Naive B cell (primary cell): ENCODE results near the gene KRTAP5-10. TPM values are rescaled to one million over a fixed set of nuclear protein-coding genes. Genes with fewer than 3 reads are reported as not detected.
"Not testable (repeated sequence)": the region's sequence is repeated elsewhere in the genome, so short reads cannot be mapped to it uniquely, and the experiment has no call there.

Experiments
- ATAC-seq, 2 donors: fragments of 150-1000 bp; cut with Tn5 transposase; 2 replicates each; pipeline ENCODE4 v1.10.0; 2021; ENCODE audit warnings: low read depth in 2 of 2, mild to moderate bottlenecking in 2 of 2, moderate library complexity in 2 of 2
- DNase-seq: peaks from one replicate; pipeline ENCODE4 v3.0.0; 2022
- H3K27ac Mint-ChIP-seq, 6 donors: one replicate each; pipeline ENCODE4 v1.8.0; 2020 to 2022; ENCODE audit warnings: mild to moderate bottlenecking in 6 of 6, mixed read lengths in 6 of 6, moderate library complexity in 5 of 6, inconsistent platforms in 2 of 6
- H3K27me3 Mint-ChIP-seq, 3 donors: one replicate each; pipeline ENCODE4 v1.8.0; 2021 to 2022; ENCODE audit warnings: mixed read lengths in 3 of 3, mild to moderate bottlenecking in 1 of 3
- H3K36me3 Mint-ChIP-seq, 2 donors: one replicate each; pipeline ENCODE4 v1.8.0; 2020 to 2022; ENCODE audit warnings: mixed read lengths in 2 of 2, inconsistent platforms in 1 of 2, mild to moderate bottlenecking in 1 of 2
- H3K4me1 Mint-ChIP-seq, 3 donors: one replicate each; pipeline ENCODE4 v1.8.0; 2020 to 2022; ENCODE audit warnings: mixed read lengths in 3 of 3, inconsistent platforms in 1 of 3, mild to moderate bottlenecking in 1 of 3, moderate library complexity in 1 of 3
- H3K4me3 Mint-ChIP-seq, 8 donors: one replicate each; pipeline ENCODE4 v1.8.0; 2020 to 2022; ENCODE audit warnings: mild to moderate bottlenecking in 8 of 8, mixed read lengths in 8 of 8, moderate library complexity in 8 of 8, inconsistent platforms in 2 of 8
- H3K9me3 Mint-ChIP-seq, 7 donors: one replicate each; pipeline ENCODE4 v1.8.0; 2020 to 2022; ENCODE audit warnings: mixed read lengths in 7 of 7, mild to moderate bottlenecking in 5 of 7, inconsistent platforms in 2 of 7, moderate library complexity in 1 of 7
- polyA plus RNA-seq, 6 donors: library from polyadenylated mRNA; unstranded; fragments of 300-500 nt; fragmentation: Illumina TruSeq; gene quantifications; one replicate each; pipeline ENCODE4 v1.2.3, GENCODE V29; 2021; ENCODE audit warnings: low read depth in 6 of 6

The KRTAP5-10 gene
- polyA plus RNA-seq, 6 donors from 2014 or later: not detected

GRCh38 chr11:71548120-71548519 lies 17.2 kb upstream of the KRTAP5-10 start, which contains the start of gene KRTAP5-9:
KRTAP5-9 (plus strand) TSS chr11:71548420; CDS start chr11:71548658, 238 bp downstream.
- peak within 1 kb of the TSS in 1 of 6 donors; percentile 43 for H3K27ac Mint-ChIP-seq
- peaks cover 0 to 7% (median 3%) of the 10 kb centered on the region in 7 donors for H3K9me3 Mint-ChIP-seq
- H3K4me1 Mint-ChIP-seq: peaks cover 19 to 32% (median 31%) of the 10 kb centered on the region in 3 donors
- H3K4me3 Mint-ChIP-seq: peak within 1 kb of the TSS in 1 of 8 donors; percentile 3
- peaks cover 5 to 11% of the 10 kb centered on the region in 2 donors for H3K36me3 Mint-ChIP-seq
- peaks cover 6 to 24% (median 18%) of the 10 kb centered on the region in 3 donors for H3K27me3 Mint-ChIP-seq
- DNase-seq (no peak), ATAC-seq (no peak)

GRCh38 chr11:71548716-71549151 lies 16.6 kb upstream of the KRTAP5-10 start:
- Mint-ChIP-seq H3K4me3 (peak overlapping the region in 1 of 8 donors; percentile 3), H3K4me1 (peaks cover 13 to 25% (median 25%) of the 10 kb centered on the region in 3 donors), H3K27me3 (peaks cover 6 to 24% (median 18%) of the 10 kb centered on the region in 3 donors), H3K9me3 (peaks cover 0 to 7% (median 4%) of the 10 kb centered on the region in 7 donors), H3K27ac (peak overlapping the region in 1 of 6 donors; percentile 43), H3K36me3 (peaks cover 5 to 11% of the 10 kb centered on the region in 2 donors)
- DNase-seq (no peak), ATAC-seq (no peak)

DNA sequence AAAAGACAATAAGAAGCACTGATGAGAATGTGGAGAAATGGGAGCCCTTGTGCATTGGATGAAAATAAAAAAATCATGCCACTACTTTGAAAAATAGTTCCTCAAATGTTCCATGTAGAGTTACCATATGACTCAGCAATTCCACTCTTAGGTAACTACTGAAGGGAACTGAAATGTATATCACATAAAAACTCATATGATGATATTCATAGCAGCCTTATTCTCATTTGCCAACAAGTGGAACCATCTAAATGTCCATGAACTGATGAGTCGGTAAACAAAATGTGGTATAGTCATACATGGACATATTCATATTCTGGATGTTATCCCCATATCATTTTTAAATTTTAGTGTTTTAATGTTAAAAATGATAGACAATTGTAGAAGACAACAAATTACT lies 13.7 kb upstream of the KRTAP5-10 start:
- Mint-ChIP-seq H3K4me3 (no peak overlapping the region), H3K9me3 (peaks cover 0 to 2% (median 0%) of the 10 kb centered on the region in 7 donors), H3K27me3 (peaks cover 15 to 32% (median 24%) of the 10 kb centered on the region in 3 donors), H3K27ac (no peak overlapping the region), H3K4me1 (peaks cover 7 to 16% (median 14%) of the 10 kb centered on the region in 3 donors), H3K36me3 (peaks cover 0 to 1% of the 10 kb centered on the region in 2 donors)
- DNase-seq: no peak
- no peak for ATAC-seq

DNA sequence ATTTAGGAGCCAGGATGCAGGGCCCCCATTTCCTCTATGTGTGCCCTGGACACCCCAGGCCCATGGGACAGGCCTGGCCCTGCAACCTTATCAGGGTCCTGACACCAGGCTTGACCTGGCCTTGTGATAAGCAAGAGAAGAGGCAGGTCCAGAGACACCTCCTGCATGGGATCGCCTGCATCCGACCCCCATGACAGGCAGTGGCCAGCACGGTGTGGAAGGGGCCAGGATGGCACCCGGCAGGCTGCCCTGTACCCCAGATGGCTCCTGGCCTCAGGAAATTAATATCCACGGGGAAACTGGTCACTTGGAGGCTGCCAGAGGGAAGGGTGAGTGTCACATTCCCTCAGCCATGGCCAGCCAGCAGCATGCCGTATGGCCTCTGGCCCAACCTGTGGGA lies 10.4 kb upstream of the KRTAP5-10 start:
- Mint-ChIP-seq H3K27me3 (peaks cover 9 to 19% (median 17%) of the 10 kb centered on the region in 3 donors), H3K27ac (no peak overlapping the region), H3K36me3 (no peaks in the 10 kb centered on the region), H3K4me1 (peaks cover 3 to 9% (median 7%) of the 10 kb centered on the region in 3 donors), H3K9me3 (peaks cover 0 to 3% (median 0%) of the 10 kb centered on the region in 7 donors), H3K4me3 (no peak overlapping the region)
- DNase-seq: no peak
- ATAC-seq: no peak

GRCh38 chr11:71555508-71555907 lies 9.9 kb upstream of the KRTAP5-10 start:
- DNase-seq (no peak), ATAC-seq (no peak)
- peaks cover 9 to 19% (median 17%) of the 10 kb centered on the region in 3 donors for H3K27me3 Mint-ChIP-seq
- peaks cover 0 to 4% (median 2%) of the 10 kb centered on the region in 3 donors for H3K4me1 Mint-ChIP-seq
- H3K27ac Mint-ChIP-seq: no peak overlapping the region
- H3K4me3 Mint-ChIP-seq: no peak overlapping the region
- peaks cover 0 to 7% (median 2%) of the 10 kb centered on the region in 7 donors for H3K9me3 Mint-ChIP-seq
- no peaks in the 10 kb centered on the region for H3K36me3 Mint-ChIP-seq

- Mint-ChIP-seq H3K36me3 (peaks cover 0 to 1% of the 10 kb centered on the region in 2 donors), H3K4me1 (peaks cover 0 to 2% (median 0%) of the 10 kb centered on the region in 3 donors), H3K27me3 (peaks cover 11 to 23% (median 20%) of the 10 kb centered on the region in 3 donors), H3K9me3 (peaks cover 0 to 12% (median 2%) of the 10 kb centered on the region in 7 donors), H3K4me3 (no peak overlapping the region), H3K27ac (no peak overlapping the region)
- no peak for ATAC-seq
- DNase-seq: no peak
These were observed 9.3 kb upstream of the KRTAP5-10 start for GRCh38 chr11:71556018-71556417.

DNA sequence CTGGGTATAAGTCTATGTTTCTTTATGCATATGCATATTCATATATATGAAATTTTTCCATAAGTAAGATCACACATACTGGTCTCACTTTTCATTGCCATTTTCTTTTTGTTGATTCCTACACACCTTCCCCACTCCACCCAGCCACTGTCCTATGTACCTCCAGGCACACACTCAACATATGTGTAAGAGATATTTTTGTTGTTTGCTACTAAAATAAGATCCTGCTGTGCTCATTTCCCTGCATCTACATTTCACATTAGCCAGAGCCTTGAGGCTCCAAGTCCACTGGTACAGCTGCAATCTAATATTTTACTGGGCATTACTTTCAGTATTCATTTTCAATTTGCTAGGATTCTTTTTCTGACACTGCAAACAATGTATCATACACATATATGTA lies 8.1 kb upstream of the KRTAP5-10 start:
- H3K9me3 Mint-ChIP-seq: peaks cover 0 to 17% (median 2%) of the 10 kb centered on the region in 7 donors
- H3K27me3 Mint-ChIP-seq: peaks cover 19 to 30% (median 25%) of the 10 kb centered on the region in 3 donors
- H3K4me1 Mint-ChIP-seq: no peaks in the 10 kb centered on the region
- H3K36me3 Mint-ChIP-seq: peaks cover 0 to 7% of the 10 kb centered on the region in 2 donors
- no peak for DNase-seq
- no peak overlapping the region for H3K4me3 Mint-ChIP-seq
- ATAC-seq: no peak
- no peak overlapping the region for H3K27ac Mint-ChIP-seq

DNA sequence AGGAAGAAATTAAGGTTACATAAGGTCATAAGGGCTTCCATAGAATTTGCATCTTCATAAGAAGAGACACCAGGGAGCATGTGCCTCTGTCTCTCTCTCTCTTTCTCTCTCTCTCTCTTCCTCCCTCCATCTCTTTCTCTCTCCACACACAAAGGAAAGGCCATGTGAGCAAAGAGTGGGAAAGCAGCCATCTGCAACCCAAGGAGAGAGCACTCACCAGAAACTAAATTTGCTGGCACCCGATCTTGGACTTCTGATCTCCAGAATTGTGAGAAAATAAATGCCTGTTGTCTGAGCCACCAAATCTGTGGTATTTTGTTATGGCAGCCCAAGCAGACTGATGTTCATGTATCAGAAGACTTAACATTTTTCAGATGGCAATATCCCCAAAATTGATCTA lies 6.4 kb upstream of the KRTAP5-10 start:
- H3K4me3 Mint-ChIP-seq: peak overlapping the region in 1 of 8 donors; percentile 31

GRCh38 chr11:71562120-71562519 lies 3.2 kb upstream of the KRTAP5-10 start:
- H3K4me1 Mint-ChIP-seq: no peaks in the 10 kb centered on the region
- H3K27me3 Mint-ChIP-seq: peaks cover 27 to 55% (median 44%) of the 10 kb centered on the region in 3 donors
- peaks cover 0 to 17% (median 1%) of the 10 kb centered on the region in 7 donors for H3K9me3 Mint-ChIP-seq
- ATAC-seq (no peak), DNase-seq (no peak)
- no peak overlapping the region for H3K4me3 Mint-ChIP-seq
- H3K27ac Mint-ChIP-seq: no peak overlapping the region
- peaks cover 0 to 7% of the 10 kb centered on the region in 2 donors for H3K36me3 Mint-ChIP-seq

More for the DNA sequence above, 6.4 kb upstream of the KRTAP5-10 start:
- DNase-seq: no peak
- peaks cover 0 to 17% (median 1%) of the 10 kb centered on the region in 7 donors for H3K9me3 Mint-ChIP-seq
- no peak for ATAC-seq
- no peak overlapping the region for H3K27ac Mint-ChIP-seq
- peaks cover 30 to 41% (median 36%) of the 10 kb centered on the region in 3 donors for H3K27me3 Mint-ChIP-seq
- peaks cover 0 to 7% of the 10 kb centered on the region in 2 donors for H3K36me3 Mint-ChIP-seq
- H3K4me1 Mint-ChIP-seq: no peaks in the 10 kb centered on the region

DNA sequence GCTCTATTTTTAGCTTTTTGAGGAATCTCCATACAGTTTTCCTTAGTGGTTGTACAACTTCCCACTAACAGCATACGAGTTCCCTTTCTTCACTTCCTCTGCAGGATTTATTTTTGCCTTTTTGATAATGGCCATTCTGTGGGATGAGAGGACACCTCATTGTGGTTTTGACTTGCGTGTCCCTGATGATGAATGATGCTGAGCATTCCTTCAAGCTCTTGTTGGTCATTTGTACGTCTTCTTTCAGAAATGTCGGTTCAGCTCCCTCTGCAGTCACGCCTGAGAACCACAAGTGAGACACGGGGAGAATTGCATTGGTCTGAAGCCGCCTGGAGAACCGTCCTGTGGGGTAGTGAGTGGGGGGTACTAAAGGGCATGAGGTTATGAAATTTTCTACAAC lies 2.0 kb upstream of the KRTAP5-10 start:
- peaks cover 0 to 17% (median 1%) of the 10 kb centered on the region in 7 donors for H3K9me3 Mint-ChIP-seq
- H3K4me1 Mint-ChIP-seq: no peaks in the 10 kb centered on the region
- H3K27me3 Mint-ChIP-seq: peaks cover 26 to 52% (median 44%) of the 10 kb centered on the region in 3 donors
- peaks cover 0 to 7% of the 10 kb centered on the region in 2 donors for H3K36me3 Mint-ChIP-seq
- ATAC-seq (no peak), DNase-seq (no peak)
- H3K27ac Mint-ChIP-seq: peak overlapping the region in 1 of 6 donors; percentile 2
- H3K4me3 Mint-ChIP-seq: no peak overlapping the region

DNA sequence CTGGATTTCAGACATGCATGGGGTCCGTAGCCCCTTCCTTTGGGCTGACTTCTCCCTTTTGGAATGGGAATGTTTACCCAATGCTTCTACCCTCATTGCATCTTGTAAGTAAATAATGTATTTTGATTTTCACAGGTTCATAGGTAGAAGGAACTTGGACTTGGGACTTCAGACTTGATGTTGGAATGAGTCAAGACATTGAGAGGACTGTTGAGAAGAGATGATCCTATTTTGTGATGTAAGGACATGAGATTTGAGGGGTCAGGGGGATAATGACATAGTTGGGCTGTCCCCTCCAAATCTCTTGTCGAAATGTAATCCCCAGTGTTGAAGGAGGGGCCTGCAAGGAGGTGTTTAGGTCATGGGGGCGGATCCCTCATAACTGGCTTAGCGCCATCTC lies 933 bp upstream of the KRTAP5-10 start:
- no peak overlapping the region for H3K4me3 Mint-ChIP-seq
- H3K36me3 Mint-ChIP-seq: peaks cover 0 to 7% of the 10 kb centered on the region in 2 donors
- DNase-seq (no peak), ATAC-seq (no peak)
- H3K27ac Mint-ChIP-seq: no peak overlapping the region
- peaks cover 0 to 17% (median 1%) of the 10 kb centered on the region in 7 donors for H3K9me3 Mint-ChIP-seq
- H3K4me1 Mint-ChIP-seq: no peaks in the 10 kb centered on the region
- peaks cover 26 to 46% (median 44%) of the 10 kb centered on the region in 3 donors for H3K27me3 Mint-ChIP-seq

DNA sequence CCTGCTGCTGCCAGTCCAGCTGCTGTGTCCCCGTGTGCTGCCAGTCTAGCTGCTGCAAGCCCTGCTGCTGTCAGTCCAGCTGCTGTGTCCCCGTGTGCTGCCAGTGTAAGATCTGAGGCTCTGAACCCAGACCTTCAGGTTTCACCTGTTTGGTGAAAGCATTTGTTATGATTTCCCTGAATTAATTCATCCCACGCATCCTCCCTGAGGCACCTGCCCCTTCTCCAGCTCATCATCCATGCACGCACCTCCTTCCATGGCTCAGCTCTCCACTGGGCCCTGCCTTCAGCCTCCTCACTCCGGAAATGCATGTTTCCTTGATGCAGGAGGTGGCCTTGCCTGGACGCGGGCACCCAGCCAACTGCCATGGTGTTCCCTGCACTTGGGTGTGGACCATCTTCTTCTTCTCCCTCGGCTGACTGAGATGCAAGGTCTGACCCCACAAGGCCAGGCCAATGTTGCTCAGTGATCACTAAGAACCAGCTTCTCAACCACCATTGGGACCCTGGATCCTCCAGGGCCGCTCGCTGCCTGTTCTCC lies 788 bp downstream of the KRTAP5-10 start:
- H3K36me3 Mint-ChIP-seq: peaks cover 0 to 4% of the 10 kb centered on the region in 2 donors
- ATAC-seq (no peak), DNase-seq (no peak)
- H3K27ac Mint-ChIP-seq: no peak overlapping the region
- H3K4me1 Mint-ChIP-seq: no peaks in the 10 kb centered on the region
- H3K9me3 Mint-ChIP-seq: peaks cover 0 to 3% (median 0%) of the 10 kb centered on the region in 7 donors
- H3K27me3 Mint-ChIP-seq: peaks cover 26 to 50% (median 46%) of the 10 kb centered on the region in 3 donors
- no peak overlapping the region for H3K4me3 Mint-ChIP-seq

DNA sequence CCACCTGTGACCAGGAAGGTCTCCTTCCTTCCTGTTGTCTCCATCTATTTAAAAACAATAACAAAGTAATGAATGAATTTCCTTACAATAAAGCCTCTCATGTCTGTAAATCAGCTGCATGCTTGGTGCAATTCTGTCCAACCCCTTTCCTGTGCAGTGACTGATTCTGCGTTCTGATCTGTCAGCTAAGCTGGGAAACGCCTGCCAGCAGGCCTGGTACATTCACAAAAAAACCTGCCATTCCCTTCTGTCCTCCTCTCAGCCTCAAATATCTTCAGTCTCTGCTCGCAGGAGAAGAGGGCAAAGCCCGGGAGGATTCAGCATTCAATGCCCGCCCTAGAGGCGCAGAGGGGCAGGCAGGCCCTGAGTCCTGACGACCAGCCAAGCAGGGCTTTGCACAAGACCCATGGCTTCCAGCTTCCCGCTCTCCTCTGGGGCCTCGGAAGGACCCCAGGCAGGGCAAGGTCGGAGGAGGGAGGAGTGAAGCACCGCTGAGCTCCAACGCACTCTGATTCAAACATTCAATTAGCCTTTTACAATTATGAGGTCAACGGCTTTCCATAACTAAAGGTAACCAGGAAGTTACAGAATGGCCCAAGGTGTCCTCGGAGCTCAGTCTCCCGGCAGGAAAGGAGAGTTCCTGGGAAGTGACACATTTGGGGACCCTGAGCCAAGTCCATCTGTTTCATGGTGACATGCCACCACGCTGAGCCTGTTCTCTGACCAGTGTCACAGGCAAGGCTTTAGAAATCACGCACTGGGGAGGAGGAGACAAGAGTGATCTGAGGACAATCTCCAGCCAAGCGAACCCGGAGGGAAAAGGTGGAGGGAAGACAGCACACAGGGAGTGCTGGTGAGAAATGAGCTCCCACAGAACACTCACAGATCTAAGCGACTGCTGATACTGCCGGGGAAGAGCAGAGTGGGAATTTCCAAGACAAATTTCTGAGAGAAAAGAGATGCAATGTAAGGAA lies 1.6 kb downstream of the KRTAP5-10 start:
- H3K4me3 Mint-ChIP-seq, H3K36me3 Mint-ChIP-seq, DNase-seq, ATAC-seq, H3K9me3 Mint-ChIP-seq, H3K4me1 Mint-ChIP-seq: not testable (repeated sequence)
- H3K27ac Mint-ChIP-seq: peak overlapping the region in 1 of 6 donors; percentile 71
- H3K27me3 Mint-ChIP-seq: peaks cover 23 to 44% (median 40%) of the 10 kb centered on the region in 3 donors
